IMR-90 (cell line): ENCODE measurements around the gene ELP2. TPM values are rescaled to one million over a fixed set of nuclear protein-coding genes. Genes with fewer than 3 reads are reported as not detected.

ENCODE experiments used
- ATAC-seq: fragments of 200-7000 bp; cut with Tn5 transposase; 2 replicates; pipeline ENCODE4 v1.9.1; 2020; ENCODE audit warnings: low read depth, mild to moderate bottlenecking, moderate library complexity
- BruUV-seq: library from RNA; stranded (reverse); fragments of 400-500 nt; replicated peaks from 2 replicates; lab custom pipeline; 2021; lab: Mats Ljungman, UMichigan
- CTCF ChIA-PET: fragments of 300-600 bp; formaldehyde crosslinking; extraction: SDS; loops from one replicate; lab custom pipeline; 2021; ENCODE audit warnings: antibody characterized with exemption; lab: Yijun Ruan, JAX
- POLR2A ChIA-PET: fragments of 300-600 bp; sonication (Branson Sonifier 250); formaldehyde crosslinking; loops from one replicate; lab custom pipeline; 2022; ENCODE audit warnings: antibody characterized with exemption; ENCODE audit not compliant: unreplicated experiment; lab: Charles Lee
- DNase-seq: peaks from one replicate; pipeline ENCODE4 v3.0.0; 2013
- H2AFZ ChIP-seq: replicated peaks from 2 replicates; pipeline ENCODE3; 2013; ENCODE audit warnings: low read length, mild to moderate bottlenecking; ENCODE audit not compliant: poor library complexity
- H2AK5ac ChIP-seq: 2 replicates; pipeline ENCODE4 v1.6.1; 2013; ENCODE audit warnings: low read depth, low read length, inconsistent platforms
- H2AK9ac ChIP-seq: replicated peaks from 2 replicates; pipeline ENCODE3; 2013; ENCODE audit warnings: mild to moderate bottlenecking, low read depth, low read length, moderate library complexity; ENCODE audit not compliant: poor library complexity
- H2BK120ac ChIP-seq: 2 replicates; pipeline ENCODE4 v1.6.1; 2013; ENCODE audit warnings: low read depth, low read length, inconsistent platforms
- H2BK15ac ChIP-seq: 3 replicates; pipeline ENCODE4 v1.6.1; 2013; ENCODE audit warnings: low read depth, low read length, inconsistent platforms
- H2BK20ac ChIP-seq: 2 replicates; pipeline ENCODE4 v1.6.1; 2013; ENCODE audit warnings: low read depth, mild to moderate bottlenecking, inconsistent platforms, low read length, moderate library complexity
- H2BK5ac ChIP-seq: 2 replicates; pipeline ENCODE4 v1.6.1; 2013; ENCODE audit warnings: mild to moderate bottlenecking, low read depth, low read length, inconsistent platforms; ENCODE audit not compliant: poor library complexity, severe bottlenecking
- H3K14ac ChIP-seq: replicated peaks from 2 replicates; pipeline ENCODE4 v1.6.1; 2013; ENCODE audit warnings: low read depth, low read length, inconsistent platforms
- H3K18ac ChIP-seq: 2 replicates; pipeline ENCODE4 v1.6.1; 2013; ENCODE audit warnings: low read depth, low read length, control low read depth
- H3K23ac ChIP-seq: 2 replicates; pipeline ENCODE4 v1.6.1; 2013; ENCODE audit warnings: low read depth, low read length, inconsistent platforms
- H3K27ac ChIP-seq: 2 replicates; pipeline ENCODE4 v1.5.1; 2013; ENCODE audit warnings: mild to moderate bottlenecking, control low read depth, low read length; ENCODE audit not compliant: insufficient read depth
- H3K27me3 ChIP-seq: 2 replicates; pipeline ENCODE4 v1.6.1; 2013; ENCODE audit warnings: low read length; ENCODE audit not compliant: control insufficient read depth, insufficient read depth
- H3K36me3 ChIP-seq: 2 replicates; pipeline ENCODE4 v1.6.1; 2013; ENCODE audit warnings: low read length, mixed read lengths; ENCODE audit not compliant: control insufficient read depth, insufficient read depth
- H3K4ac ChIP-seq: 2 replicates; pipeline ENCODE4 v1.6.1; 2013; ENCODE audit warnings: low read depth, low read length, inconsistent platforms
- H3K4me1 ChIP-seq: 2 replicates; pipeline ENCODE4 v1.6.1; 2013; ENCODE audit warnings: low read length, mixed read lengths; ENCODE audit not compliant: control insufficient read depth, insufficient read depth
- H3K4me2 ChIP-seq: 2 replicates; pipeline ENCODE4 v1.6.1; 2013; ENCODE audit warnings: low read depth, mild to moderate bottlenecking, control low read depth, low read length, moderate library complexity
- H3K4me3 ChIP-seq: 2 replicates; pipeline ENCODE4 v1.5.1; 2013; ENCODE audit warnings: low read depth, mild to moderate bottlenecking, control low read depth, low read length, moderate library complexity; ENCODE audit not compliant: insufficient read depth
- H3K56ac ChIP-seq: 2 replicates; pipeline ENCODE4 v1.6.1; 2013; ENCODE audit warnings: low read length, inconsistent platforms; ENCODE audit not compliant: insufficient read depth; ENCODE audit errors: extremely low read depth
- H3K79me1 ChIP-seq, 2 experiments: 2 replicates each; pipeline ENCODE4 v1.6.1; 2013; ENCODE audit warnings: low read length in 2 of 2, inconsistent platforms in 1 of 2, low read depth in 1 of 2
- H3K9ac ChIP-seq: 2 replicates; pipeline ENCODE4 v1.6.1; 2013; ENCODE audit warnings: low read depth, low read length, control low read depth
- H3K9me1 ChIP-seq: 2 replicates; pipeline ENCODE4 v1.6.1; 2013; ENCODE audit warnings: low read length, inconsistent platforms; ENCODE audit not compliant: insufficient read depth
- H3K9me3 ChIP-seq: 2 replicates; pipeline ENCODE4 v1.6.1; 2013; ENCODE audit warnings: low read length; ENCODE audit not compliant: control insufficient read depth, insufficient read depth
- H4K20me1 ChIP-seq: 2 replicates; pipeline ENCODE4 v1.6.1; 2013; ENCODE audit warnings: low read length, inconsistent platforms; ENCODE audit not compliant: insufficient read depth
- H4K5ac ChIP-seq: 2 replicates; pipeline ENCODE4 v1.6.1; 2013; ENCODE audit warnings: mild to moderate bottlenecking, low read depth, low read length, control low read depth
- H4K8ac ChIP-seq, 2 experiments: 2 replicates each; pipeline ENCODE4 v1.6.1; 2013; ENCODE audit warnings: low read depth in 2 of 2, low read length in 2 of 2, control low read depth in 1 of 2, inconsistent platforms in 1 of 2
- H4K91ac ChIP-seq: 2 replicates; pipeline ENCODE4 v1.6.1; 2013; ENCODE audit warnings: low read depth, low read length, inconsistent platforms; ENCODE audit not compliant: insufficient read depth
- BHLHE40 ChIP-seq: fragments of 150-350 bp; IDR thresholded peaks from 2 replicates; pipeline ENCODE4 v1.6.1; 2016; ENCODE audit warnings: mild to moderate bottlenecking, low read depth, low read length
- CEBPB ChIP-seq: IDR thresholded peaks from 2 replicates; pipeline ENCODE4 v1.6.1; 2012; ENCODE audit warnings: low read depth, low read length, improper control_type of control experiment
- CHD1 ChIP-seq: IDR thresholded peaks from 2 replicates; pipeline ENCODE4 v1.6.1; 2012; ENCODE audit warnings: low read depth, low read length, improper control_type of control experiment
- FOS ChIP-seq: fragments of 150-350 bp; IDR thresholded peaks from 2 replicates; pipeline ENCODE4 v1.6.1; 2016; ENCODE audit warnings: low read depth, low read length
- MAFK ChIP-seq: IDR thresholded peaks from 2 replicates; pipeline ENCODE4 v1.6.1; 2012; ENCODE audit warnings: low read depth, low read length, improper control_type of control experiment
- MAZ ChIP-seq: IDR thresholded peaks from 2 replicates; pipeline ENCODE4 v1.6.1; 2012; ENCODE audit warnings: low read depth, mild to moderate bottlenecking, low read length, improper control_type of control experiment, moderate library complexity, borderline replicate concordance
- MXI1 ChIP-seq: IDR thresholded peaks from 2 replicates; pipeline ENCODE4 v1.6.1; 2012; ENCODE audit warnings: low read depth, mild to moderate bottlenecking, low read length, moderate library complexity, borderline replicate concordance
- NFE2L2 ChIP-seq: fragments of 150-350 bp; IDR thresholded peaks from 2 replicates; pipeline ENCODE4 v1.6.1; 2016; ENCODE audit warnings: low read depth, mild to moderate bottlenecking, low read length
- POLR2A ChIP-seq: IDR thresholded peaks from 2 replicates; pipeline ENCODE4 v1.6.1; 2012; ENCODE audit warnings: mild to moderate bottlenecking, low read depth, low read length
- RAD21 ChIP-seq: IDR thresholded peaks from 2 replicates; pipeline ENCODE4 v1.6.1; 2012; ENCODE audit warnings: low read length, improper control_type of control experiment
- RCOR1 ChIP-seq: IDR thresholded peaks from 2 replicates; pipeline ENCODE4 v1.6.1; 2012; ENCODE audit warnings: mild to moderate bottlenecking, low read length, improper control_type of control experiment; ENCODE audit not compliant: insufficient replicate concordance
- RFX5 ChIP-seq: IDR thresholded peaks from 2 replicates; pipeline ENCODE4 v1.8.0; 2012; ENCODE audit warnings: low read depth, mild to moderate bottlenecking, low read length, moderate library complexity
- SMC3 ChIP-seq: fragments of 150-350 bp; IDR thresholded peaks from 2 replicates; pipeline ENCODE4 v1.6.1; 2016; ENCODE audit warnings: low read depth, mild to moderate bottlenecking, antibody characterized with exemption, low read length, moderate library complexity
- WGBS, 2 experiments: methylation state at CpG; one replicate each; pipeline versions ENCODE4 v1.1.5 to v1.1.7; 2013; ENCODE audit warnings: missing lambda C conversion rate in 2 of 2; ENCODE audit not compliant: insufficient read length in 1 of 2; ENCODE audit errors: extremely low coverage in 2 of 2; 5-methylcytosine and 5-hydroxymethylcytosine counted together
- dilution Hi-C: fragments of 300-500 bp; cut with HindIII; formaldehyde crosslinking; loops from one replicate; pipeline ENCODE4 v1.14.3; 2018; ENCODE audit warnings: low sequenced_read_pairs; ENCODE audit not compliant: unreplicated experiment
- in situ Hi-C: fragments of 300-500 bp; cut with MboI; formaldehyde crosslinking; loops from 3 replicates; pipeline ENCODE4 v1.14.3; 2019; ENCODE audit warnings: low sequenced_read_pairs, inconsistent platforms, mixed read lengths
- intact Hi-C: fragments of 100-400 bp; cut with micrococcal nuclease; formaldehyde crosslinking; loops from 2 replicates; pipeline ENCODE4 v1.10.0; 2022
- polyA plus RNA-seq, 3 experiments: library from polyadenylated mRNA; depleted of rRNA; stranded (reverse); fragments of >200 nt; gene quantifications; 2 replicates each; pipeline ENCODE4 v1.2.3, GENCODE V29; 2012; ENCODE audit warnings: low replicate concordance in 1 of 3
- total RNA-seq: library from RNA; depleted of rRNA; stranded (reverse); fragments of >200 nt; gene quantifications from 2 replicates; pipeline ENCODE4 v1.2.3, GENCODE V29; 2012
- TF ChIP-seq, protein P1 (sequence below): fragments of 150-350 bp; IDR thresholded peaks from 2 replicates; pipeline ENCODE4 v1.6.1; 2016; ENCODE audit warnings: low read depth, mild to moderate bottlenecking, low read length, moderate library complexity, borderline replicate concordance
- TF ChIP-seq, protein P2 (sequence below): conservative IDR thresholded peaks from 2 replicates; pipeline ENCODE4 v1.5.1; 2012; ENCODE audit warnings: mild to moderate bottlenecking, low read depth, low read length, improper control_type of control experiment
- TF ChIP-seq, protein P3 (sequence below): fragments of 150-350 bp; IDR thresholded peaks from 2 replicates; pipeline ENCODE4 v1.6.1; 2017; ENCODE audit warnings: mild to moderate bottlenecking, antibody characterized with exemption, low read length, low read depth

ELP2 gene
- total and polyA plus RNA-seq, 2 of the 4 experiments (the other 2 are of a cell fraction), result 48.1 to 161 TPM

DNA sequence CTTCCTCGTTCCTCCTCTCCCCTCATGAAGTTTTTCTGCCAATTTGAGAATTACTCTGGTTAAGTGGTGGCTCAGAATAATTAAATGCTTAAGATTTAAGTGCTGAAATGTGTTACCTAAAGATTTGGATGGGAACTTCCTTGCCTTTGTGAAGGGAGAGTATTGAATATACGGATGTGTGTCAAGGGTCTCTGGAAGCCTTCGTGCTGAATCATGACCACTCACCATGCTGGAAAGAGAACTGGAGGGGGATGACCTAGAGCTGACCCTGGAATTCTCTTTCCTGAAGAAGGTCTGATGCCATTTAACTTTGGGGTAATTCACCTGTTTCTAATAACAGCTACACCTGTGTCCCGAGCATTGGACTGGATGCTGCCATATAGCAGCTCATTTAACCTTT lies 59.8 kb downstream of the ELP2 start:
- no peak overlapping the region for H3K18ac ChIP-seq
- H4K5ac ChIP-seq, result no peak overlapping the region
- H4K20me1 ChIP-seq, result no peaks in the 10 kb centered on the region
- POLR2A ChIA-PET, result no interaction called here
- dilution Hi-C loops, result no loop called here
- no peak overlapping the region for H3K23ac ChIP-seq
- no peak overlapping the region for H3K4ac ChIP-seq
- intact Hi-C loops, result no loop called here
- no peak overlapping the region for H2AFZ ChIP-seq
- H3K4me3 ChIP-seq, result no peak overlapping the region
- CTCF ChIA-PET, result no interaction called here
- no peak overlapping the region for H3K56ac ChIP-seq
- H2BK120ac ChIP-seq, result no peak overlapping the region
- H3K9ac ChIP-seq, result no peak overlapping the region
- H3K4me1 ChIP-seq, result peaks cover 12% of the 10 kb centered on the region; the same call in 1 of the 2 replicates
- H2BK5ac ChIP-seq, result no peak overlapping the region
- WGBS, 2 experiments, result no CpG with 5 or more reads among the region's 4 CpGs
- H3K27ac ChIP-seq, result no peak overlapping the region
- H3K14ac ChIP-seq, result no peak overlapping the region
- no peak overlapping the region for H2BK20ac ChIP-seq
- no peaks in the 10 kb centered on the region for H3K36me3 ChIP-seq
- H4K8ac ChIP-seq, result no peak overlapping the region
- no peak overlapping the region for H2AK9ac ChIP-seq
- TF ChIP-seq RAD21, result no peak
- TF ChIP-seq, protein P1, sequence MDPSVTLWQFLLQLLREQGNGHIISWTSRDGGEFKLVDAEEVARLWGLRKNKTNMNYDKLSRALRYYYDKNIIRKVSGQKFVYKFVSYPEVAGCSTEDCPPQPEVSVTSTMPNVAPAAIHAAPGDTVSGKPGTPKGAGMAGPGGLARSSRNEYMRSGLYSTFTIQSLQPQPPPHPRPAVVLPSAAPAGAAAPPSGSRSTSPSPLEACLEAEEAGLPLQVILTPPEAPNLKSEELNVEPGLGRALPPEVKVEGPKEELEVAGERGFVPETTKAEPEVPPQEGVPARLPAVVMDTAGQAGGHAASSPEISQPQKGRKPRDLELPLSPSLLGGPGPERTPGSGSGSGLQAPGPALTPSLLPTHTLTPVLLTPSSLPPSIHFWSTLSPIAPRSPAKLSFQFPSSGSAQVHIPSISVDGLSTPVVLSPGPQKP, result no peak
- TF ChIP-seq MAFK, result no peak
- TF ChIP-seq FOS, result no peak
- no peak for TF ChIP-seq BHLHE40
- no peak for TF ChIP-seq CEBPB
- TF ChIP-seq RFX5, result no peak
- TF ChIP-seq, protein P2, sequence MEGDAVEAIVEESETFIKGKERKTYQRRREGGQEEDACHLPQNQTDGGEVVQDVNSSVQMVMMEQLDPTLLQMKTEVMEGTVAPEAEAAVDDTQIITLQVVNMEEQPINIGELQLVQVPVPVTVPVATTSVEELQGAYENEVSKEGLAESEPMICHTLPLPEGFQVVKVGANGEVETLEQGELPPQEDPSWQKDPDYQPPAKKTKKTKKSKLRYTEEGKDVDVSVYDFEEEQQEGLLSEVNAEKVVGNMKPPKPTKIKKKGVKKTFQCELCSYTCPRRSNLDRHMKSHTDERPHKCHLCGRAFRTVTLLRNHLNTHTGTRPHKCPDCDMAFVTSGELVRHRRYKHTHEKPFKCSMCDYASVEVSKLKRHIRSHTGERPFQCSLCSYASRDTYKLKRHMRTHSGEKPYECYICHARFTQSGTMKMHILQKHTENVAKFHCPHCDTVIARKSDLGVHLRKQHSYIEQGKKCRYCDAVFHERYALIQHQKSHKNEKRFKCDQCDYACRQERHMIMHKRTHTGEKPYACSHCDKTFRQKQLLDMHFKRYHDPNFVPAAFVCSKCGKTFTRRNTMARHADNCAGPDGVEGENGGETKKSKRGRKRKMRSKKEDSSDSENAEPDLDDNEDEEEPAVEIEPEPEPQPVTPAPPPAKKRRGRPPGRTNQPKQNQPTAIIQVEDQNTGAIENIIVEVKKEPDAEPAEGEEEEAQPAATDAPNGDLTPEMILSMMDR, result no peak
- TF ChIP-seq POLR2A, result no peak
- no peak for TF ChIP-seq RCOR1
- TF ChIP-seq, protein P3, sequence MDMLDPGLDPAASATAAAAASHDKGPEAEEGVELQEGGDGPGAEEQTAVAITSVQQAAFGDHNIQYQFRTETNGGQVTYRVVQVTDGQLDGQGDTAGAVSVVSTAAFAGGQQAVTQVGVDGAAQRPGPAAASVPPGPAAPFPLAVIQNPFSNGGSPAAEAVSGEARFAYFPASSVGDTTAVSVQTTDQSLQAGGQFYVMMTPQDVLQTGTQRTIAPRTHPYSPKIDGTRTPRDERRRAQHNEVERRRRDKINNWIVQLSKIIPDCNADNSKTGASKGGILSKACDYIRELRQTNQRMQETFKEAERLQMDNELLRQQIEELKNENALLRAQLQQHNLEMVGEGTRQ, result no peak
- TF ChIP-seq CHD1, result no peak
- no peak for TF ChIP-seq MXI1
- TF ChIP-seq SMC3, result no peak
- TF ChIP-seq NFE2L2, result no peak
- no peak for TF ChIP-seq MAZ
- H3K79me1 ChIP-seq, result peaks cover 7 to 23% of the 10 kb centered on the region in 2 experiments; a peak in 3 of 4 replicates
- DNase-seq (no peak), ATAC-seq (no peak)
- no TSS peak for BruUV-seq
- H3K9me1 ChIP-seq, result peaks cover 10% of the 10 kb centered on the region; the same call in 1 of the 2 replicates
- no peaks in the 10 kb centered on the region for H3K9me3 ChIP-seq
- no peak overlapping the region for H2BK15ac ChIP-seq
- no peak overlapping the region; the same call in 1 of the 2 replicates for H3K4me2 ChIP-seq
- H3K27me3 ChIP-seq, result no peaks in the 10 kb centered on the region
- H4K91ac ChIP-seq, result no peak overlapping the region
- H2AK5ac ChIP-seq, result no peak overlapping the region
- in situ Hi-C loops, result no loop called here
